Activated CD4-positive, alpha-beta T cell treated with anti-CD3 and anti-CD28 coated beads, Interleukin-2, Interleukin-6, amounts not matched to agents 100 ng/mL and 50 ng/mL, durations not matched to agents 16 hours and 8 hours (primary cell): ENCODE results near the gene ESR1.

Experiments used
- DNase-seq: peaks from one replicate; pipeline ENCODE4 v3.0.0-alpha.2; 2020

The ESR1 gene

DNA sequence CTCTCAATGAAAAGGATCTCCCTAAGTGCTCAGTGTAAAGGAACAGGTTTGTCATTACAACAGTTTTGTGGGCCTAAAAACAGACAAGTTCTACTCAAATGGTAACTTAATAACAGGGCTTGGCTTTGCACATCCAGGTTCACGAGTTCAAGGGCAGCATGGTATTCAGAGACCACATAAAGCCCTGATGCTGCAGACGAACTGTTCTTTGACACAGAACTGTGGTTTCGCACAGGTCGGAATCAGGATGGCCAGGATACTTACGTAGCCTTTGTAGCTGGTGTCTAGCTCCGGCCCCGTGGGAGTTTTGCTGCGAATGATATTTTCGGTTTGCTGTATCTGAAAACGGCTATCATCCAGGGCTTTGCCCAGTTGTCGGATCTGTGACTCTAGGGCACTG, 335.9 kb downstream of the ESR1 start:
- no peak for DNase-seq

DNA sequence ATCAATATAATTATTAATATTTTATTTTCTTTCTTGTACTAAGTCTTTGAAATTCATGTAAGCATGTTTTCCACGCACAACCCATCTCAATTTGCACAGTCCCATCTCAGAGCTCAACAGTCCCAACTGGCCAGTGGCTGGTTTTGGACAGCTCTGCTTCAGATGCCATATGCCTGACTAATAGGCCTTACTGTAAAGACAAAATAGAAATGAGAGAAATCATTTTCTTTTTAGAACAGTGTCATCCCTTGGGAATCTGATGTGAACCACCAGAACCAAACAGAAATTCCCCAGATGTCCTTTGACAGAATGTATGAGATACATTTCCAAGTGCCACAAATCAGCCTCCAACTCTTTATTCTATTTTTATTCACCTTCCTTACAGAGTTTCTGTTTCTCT, 338.9 kb downstream of the ESR1 start:
- no peak for DNase-seq

DNA sequence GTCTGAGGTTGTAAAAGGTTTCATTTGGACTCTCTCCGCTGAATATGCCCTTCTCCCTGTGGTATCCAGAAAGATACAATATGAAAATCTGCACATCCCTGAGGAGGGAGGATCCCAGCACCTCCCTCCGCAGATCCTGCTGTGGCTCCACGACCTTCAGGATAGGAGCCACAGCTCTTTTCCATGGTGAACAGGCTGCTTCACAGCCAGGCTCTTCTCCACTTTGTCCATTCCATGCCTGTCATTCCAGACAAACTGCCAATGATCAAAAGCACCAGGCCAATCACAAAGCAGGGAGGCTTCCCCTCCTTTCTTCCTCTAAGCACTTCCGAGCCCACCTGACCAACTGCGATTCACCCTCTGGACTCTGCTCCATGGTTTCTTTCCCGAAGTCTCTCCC, 339.8 kb downstream of the ESR1 start:
- DNase-seq, result no peak

DNA sequence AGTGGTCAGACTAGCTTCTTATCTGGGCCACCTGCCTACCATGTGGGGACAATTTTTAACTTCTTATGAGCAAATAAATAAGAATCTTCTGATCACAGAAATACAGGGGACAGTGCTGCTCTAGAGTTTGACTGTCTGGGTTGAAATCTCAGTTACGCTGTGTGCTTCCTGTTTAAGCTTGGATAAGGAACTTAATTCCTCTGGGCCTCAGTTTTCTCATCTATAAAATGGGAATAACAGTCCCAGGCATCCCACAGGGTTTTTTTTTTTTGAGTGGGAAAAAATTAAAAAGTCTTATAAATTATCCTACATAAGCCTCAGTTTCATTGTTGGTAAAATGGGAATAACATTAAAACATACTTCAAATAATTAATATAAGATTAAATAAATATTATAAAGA, 340.9 kb downstream of the ESR1 start:
- no peak for DNase-seq

DNA sequence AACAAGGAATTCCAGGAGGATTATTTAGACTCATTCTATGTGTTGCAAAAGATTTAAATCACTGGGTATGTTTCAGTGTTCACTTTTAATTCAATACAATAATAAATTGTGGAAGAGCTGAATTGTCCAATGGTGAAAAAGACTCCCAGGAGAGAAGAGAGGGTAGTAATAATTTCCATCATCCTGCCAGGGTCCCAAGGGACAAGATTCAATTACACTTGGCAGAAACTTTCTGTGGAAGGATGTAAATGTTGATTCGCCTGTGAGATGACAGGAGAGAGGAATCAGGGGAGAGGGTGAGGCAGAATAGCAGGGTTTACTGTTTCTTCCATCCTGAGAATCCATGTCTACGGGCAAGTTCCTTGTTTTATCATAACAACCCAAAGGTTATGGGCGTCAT, 342.7 kb downstream of the ESR1 start:
- DNase-seq, result no peak

DNA sequence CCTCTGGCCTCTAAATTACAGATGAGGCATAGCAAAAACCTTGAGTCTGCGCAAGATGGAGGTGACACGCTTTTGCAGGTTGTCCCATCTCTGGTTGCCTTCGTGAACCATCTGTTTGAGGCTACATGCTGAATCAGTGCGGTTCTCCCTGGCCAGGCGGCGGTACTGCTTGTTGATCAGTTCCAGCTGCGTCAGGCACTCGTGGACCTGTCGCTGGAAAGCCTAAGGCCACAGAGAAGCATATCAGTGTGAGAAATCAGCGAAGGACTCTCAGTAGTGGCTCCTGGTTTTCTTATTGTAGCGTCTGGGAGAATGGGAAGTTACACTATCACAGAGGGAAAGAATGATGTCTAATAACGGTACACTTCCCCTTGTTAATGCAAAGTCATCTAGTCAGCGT, 344.4 kb downstream of the ESR1 start:
- DNase-seq, result no peak

DNA sequence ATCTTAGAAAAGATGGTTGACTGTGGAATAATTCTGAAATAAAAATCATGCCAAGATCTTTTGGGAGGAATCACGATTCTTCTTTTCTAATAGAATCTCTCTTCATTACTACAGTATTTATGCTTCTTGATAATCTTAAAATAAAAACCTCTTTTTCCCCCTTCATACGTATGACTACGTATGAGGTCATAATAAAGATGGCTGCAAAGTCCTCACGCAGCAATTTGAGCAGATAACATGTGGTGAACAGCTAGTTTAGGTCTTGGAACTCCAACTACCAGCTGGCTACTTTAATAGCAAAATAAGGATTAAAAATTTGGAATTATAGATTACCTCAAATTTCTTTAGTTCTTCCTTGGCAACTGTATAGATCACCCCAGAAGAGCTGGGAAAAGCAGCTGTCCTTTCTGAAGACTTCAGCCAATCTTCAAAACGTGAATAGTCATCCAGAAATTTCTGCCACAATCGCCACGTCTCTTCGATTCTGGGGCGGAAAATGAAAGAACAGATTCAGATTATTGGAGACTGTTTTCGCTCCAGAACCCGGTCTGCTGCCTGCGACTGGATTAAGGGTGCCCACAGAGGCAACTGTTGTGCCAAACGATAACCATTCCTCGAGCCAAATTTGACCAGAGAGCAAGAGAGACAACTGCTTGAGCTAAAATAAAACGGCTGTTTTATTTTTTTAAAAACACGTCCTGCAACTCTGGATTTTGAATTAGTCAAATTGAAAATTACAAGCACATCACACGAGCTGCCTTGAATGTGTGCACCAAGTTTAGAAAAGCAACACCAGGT, 347.3 kb downstream of the ESR1 start:
- no peak for DNase-seq

DNA sequence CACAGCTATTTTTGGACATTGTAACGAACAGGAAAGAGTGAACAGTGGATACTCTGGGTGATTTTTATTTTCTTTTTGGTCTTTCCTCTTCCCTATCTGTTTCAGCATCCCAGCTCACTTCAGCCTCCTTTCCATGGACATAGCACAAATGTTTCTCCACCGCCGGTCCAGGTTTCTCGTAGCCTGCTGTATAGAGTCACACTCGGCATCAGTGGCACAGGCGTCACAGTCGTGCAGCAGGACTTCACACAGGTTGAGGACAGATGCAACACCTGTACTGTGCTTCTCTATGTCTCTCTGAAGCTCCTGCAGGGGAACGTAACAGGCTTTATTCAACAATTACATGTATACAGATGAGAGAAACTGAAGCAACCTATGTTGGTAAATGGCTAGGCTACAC, 348.3 kb downstream of the ESR1 start:
- DNase-seq, result no peak

DNA sequence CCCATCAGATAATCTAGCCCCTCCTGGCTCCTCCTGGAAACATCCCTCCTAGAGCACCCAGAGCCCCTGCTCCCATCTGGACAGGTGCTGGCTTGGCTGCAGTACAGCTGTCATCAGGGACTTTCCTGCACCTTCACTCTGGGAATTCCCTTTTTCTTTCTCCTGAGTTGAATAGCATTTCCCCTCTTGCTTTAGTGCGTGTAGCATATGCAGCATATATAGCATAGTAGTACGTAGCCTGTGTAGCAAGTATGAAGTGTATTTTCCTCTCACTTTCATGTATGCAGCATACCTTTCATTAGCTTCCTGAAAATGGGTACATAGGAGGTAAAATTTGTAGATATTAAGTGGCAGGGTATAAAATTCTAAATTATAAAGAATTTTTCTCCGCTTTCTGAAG, 352.9 kb downstream of the ESR1 start:
- peak; percentile 56 for DNase-seq

DNA sequence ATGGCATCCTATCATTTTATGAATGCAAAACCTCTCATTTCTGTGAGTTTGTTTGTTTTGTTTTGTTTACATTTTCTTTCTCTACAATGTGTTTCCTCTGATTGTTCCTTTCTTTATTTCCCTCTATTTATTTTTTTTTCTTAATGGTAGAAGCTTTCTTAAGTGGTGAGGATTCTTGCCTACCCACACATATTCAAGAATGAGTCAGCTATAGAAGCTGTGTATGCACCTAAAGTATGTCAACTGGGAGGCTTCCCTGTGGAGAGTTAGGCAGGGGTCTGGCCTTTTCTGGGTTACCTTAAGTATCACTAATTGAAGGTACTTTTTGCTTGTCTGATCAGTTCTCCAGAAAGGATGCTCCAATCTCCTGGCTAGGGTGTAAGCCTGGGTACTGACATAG, 354.0 kb downstream of the ESR1 start:
- peak; percentile 47 for DNase-seq

DNA sequence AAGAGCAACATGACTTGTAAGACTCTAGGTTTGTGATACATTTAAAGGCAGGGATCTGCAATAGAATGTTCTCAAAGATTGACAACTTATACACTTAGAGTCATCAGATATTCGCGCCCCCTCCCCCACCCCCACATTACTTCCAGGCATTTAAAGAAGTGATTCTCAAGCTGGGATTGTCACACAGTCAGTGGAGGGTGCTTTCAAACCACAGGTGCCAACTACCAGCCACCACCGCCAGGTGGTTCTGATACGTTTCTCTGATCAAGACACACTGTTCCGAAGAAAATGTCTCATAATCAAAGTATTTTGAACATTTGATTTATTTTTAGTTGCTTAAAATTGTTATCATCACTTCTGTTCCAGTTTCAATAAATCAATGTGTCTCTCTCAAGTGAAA, 357.5 kb downstream of the ESR1 start:
- DNase-seq, result no peak

DNA sequence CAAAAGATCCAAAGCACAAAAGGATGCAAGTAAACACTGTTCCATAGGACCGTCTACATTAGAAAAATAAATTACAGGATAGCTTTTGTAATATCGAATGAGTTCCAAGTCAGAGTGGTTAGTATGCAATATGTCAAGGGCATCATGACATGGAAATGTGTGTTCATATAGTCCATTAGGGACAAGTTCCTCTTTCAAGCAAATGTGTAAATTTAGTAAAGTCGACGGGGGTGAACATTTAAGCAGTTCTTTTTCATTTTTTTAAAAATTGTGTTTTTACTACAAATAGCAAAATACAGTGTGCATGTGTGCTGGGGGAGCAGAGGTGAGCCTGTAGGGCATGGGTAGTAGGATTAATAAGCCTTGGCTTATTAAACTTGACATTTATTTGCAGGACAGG, 359.0 kb downstream of the ESR1 start:
- no peak for DNase-seq

DNA sequence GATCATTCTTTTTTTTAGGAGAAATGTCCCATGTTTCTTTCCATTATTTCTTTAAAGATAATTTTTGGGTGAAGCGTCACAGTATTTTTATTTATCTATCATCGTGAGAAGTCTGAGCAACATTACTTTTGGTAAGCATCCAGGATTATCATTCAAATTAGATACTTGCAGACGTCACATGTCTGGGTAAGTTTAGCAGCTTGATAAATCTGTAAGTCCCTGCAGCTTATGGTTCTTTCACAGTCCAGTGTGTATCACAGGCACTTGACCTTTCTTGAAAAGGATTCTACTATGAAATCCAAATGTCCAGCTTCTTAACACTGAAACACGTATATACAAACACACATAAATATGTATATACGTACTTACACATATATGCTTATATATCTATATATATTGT, 359.4 kb downstream of the ESR1 start:
- DNase-seq, result no peak

DNA sequence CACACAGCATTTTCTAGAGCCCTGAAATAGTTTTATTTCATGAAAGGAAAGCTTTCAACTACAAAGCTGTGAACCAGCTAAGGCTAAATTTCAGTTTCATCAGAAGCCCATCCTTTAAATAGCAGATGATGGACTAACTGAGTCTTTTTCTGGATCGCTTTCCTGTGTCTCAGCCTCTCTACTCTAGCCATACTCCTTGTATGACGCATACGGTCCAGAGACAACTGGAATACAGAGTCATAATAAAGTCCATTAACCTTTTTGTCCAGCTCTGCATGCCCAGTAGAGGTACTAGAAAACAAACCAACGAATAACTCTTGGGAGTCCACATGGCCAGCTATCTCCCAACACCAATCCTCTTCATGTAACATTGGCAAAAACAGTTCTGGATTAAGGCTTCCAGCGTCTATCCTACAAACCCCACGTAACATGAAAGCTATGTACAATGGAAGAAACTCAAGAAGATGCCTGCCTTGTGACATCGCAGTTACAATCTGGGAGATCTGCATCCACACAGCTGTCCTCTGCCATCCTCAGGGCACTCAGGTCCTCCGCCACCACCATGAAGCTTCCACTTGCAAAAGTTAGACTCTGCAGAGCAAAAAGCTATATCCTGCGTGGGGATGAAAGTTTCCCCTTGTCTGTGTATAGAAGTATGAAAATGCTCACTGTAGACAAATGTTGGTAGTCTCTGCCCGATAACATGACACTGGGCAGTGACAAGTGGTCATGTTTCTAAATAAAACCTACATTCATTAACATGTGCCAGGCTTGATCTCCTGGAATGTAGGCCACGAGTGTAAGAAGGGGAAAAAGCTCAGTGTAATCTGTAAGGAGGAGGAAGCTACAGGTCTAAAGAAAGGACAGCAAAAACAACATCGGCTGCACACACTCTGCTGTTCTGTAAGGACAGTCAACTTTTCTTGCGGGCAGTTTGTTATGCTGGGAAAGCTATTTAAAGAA, 360.4 kb downstream of the ESR1 start:
- no peak for DNase-seq

DNA sequence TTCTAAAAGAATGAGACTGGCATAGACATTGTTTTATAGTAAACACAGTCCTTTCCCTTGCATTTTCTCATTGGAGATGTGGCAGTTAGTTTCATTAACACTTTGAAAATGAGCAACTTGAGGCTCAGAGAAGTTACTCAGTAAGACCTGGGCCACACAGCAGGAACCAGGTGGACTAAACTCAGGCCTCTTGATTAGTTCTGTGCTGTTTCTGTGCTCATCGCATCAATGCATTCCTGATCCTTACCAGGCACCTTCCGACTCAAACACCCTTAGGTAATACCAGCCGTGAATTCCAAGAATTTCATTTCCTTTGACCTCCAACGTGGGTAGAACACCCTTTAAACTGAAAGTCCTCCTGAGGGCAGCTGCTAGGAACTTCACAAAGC, 362.8 kb downstream of the ESR1 start:
- DNase-seq, result no peak

DNA sequence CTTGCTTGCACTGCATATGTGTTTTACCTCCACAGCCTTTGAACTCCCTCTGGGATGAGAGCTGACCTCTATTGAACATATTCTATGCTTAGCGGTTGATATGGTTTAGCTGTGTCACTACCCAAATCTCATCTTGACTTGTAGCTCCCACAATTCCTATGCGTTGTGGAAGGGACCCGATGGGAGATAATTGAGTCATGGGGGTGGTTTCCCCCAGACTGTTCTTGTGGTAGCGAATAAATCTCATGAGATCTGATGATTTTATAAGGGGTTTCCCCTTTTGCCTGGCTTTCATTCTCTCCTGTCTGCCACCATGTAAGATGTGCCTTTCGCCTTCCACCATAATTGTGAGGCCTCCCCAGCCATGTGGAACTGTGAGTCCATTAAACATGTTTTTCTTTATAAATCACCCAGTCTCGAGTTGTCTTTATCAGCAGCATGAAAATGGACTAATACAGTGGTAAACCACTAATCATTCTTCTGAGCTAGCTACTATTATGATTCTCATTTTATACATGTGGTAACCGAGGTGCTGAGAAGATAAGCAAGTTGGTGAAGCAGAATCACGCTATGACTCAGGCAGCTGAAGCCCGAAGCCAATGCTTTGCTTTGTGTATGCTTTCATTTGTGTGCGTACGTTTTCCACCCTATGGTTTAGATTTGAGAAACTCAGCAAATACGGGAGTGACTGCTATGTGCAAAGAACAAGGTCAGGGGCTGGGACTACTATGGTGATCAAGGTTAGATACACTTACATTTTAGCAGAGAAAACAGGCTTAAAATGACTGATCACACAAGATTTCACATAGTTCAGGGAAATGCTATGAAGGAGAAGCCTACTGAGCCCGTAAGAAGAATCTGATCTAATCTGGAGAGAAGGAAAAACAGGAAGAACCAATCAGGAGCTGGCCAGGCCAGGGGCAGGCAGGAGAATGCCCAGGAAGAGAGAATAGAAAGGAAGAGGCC, 363.5 kb downstream of the ESR1 start:
- DNase-seq, result peak; percentile 93

DNA sequence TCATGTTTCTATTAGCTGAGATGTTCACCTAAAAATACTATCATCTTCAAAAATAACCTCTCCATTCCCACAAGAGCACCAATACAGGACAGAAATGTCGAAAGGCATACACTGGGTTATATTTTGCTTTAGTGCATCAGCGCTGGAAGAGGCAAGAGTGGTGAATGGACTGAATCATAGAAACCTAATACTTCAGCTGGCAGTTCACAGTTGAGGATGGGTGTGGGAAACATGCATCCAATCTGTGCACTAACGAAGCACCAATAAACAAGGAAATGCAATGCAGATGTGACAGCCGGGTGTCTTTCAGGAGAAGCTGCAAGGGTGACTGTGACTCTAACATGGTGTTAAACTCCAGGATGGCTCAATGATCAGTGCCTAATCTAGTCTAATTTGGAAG, 365.8 kb downstream of the ESR1 start:
- DNase-seq, result no peak

DNA sequence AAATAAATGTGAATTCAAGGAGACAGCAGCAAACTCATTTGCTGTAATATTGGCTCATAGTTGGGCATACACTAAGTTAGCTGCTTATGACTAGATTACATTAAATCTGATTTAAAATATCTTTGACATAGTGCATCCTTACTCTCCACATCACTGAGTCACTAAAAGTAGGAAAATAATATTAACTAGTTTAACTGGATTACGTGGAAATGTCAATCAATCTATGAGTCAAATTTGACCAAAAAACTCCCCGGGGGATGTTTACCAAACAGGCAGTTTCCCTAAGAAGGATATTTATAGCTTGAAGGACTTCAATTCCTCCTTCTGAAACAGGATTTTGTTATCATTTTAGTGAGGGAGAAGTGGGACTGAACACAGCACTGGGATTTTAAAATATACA, 366.5 kb downstream of the ESR1 start:
- DNase-seq, result no peak

DNA sequence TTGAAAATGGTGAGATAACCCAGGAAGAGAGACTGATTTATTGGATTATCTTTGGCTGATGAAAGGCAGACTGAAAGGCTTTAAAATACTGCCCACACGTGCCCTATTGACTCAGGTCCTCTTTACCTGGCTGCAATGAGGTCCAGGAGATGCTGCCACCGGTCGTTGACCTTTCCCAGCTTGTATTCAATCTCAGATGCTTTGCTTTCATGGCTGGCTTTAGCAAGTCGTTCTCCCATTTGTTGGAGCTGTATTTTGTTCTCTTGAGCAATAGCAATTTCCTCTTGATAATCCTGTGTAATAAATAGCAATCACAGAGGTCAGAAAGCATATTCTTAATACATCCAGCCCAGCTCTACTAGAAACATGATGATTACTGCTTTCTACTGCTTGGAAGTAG, 368.8 kb downstream of the ESR1 start:
- no peak for DNase-seq
